GM18520 (cell line): Measurements from ENCODE around the gene SSR4.

Experiments
- ATAC-seq: cut with Tn5 transposase; IDR thresholded peaks from one replicate; pipeline ENCODE4 v1.9.1; 2021; ENCODE audit not compliant: unreplicated experiment

SSR4 gene

DNA sequence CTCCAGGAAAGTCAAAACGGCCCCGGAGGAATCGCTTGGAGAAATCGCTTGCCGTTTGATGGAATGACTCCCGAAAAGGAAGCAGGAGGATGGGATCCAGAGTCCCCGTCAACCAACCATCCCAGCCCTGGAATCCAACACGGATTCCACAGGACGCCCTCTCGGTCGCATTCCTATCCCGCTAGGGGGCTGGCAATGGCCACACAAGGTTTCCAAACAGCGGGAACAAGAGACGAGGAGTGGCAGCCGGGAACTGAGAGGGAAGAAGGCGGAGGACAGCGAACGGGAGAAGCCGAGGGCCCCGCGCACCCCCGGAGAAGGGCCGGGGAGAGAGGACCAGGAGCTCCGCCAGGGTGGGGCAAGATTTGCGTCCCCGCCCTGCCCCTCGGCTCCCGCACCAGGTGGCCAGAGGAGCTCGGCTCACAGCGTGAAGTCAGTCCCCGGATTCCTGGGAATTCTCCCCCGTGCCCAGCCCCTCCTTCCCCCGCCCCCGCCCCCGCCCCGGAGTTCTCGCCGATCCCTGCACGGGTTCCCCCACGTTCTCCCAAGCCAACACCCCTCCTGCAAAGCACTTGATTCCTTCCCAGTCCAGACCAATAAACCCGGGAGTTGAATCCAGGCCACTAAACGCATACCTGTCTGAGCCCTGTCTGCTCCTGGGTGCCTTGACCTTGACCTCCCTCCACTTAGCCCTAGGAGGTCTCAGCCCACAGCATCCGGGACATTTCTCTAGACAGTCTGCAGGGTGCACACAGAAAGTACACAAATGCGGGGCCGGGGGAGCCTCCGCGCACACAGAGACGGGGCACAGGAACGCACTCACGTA lies 34.5 kb downstream of the SSR4 start:
- no peak for ATAC-seq

DNA sequence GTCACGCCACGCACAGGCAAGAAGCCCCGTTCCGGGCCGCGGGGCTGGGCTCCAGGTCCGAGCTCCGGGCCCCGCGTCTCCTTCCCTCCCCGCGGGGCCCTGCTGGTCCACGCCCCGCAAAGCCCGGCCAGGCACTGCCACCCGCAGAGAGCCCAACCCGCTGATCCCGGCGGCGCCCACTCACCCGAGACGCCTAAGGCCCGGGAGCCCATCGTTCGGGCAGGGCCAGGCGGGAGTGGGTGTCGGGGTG lies 35.0 kb downstream of the SSR4 start:
- no peak for ATAC-seq

DNA sequence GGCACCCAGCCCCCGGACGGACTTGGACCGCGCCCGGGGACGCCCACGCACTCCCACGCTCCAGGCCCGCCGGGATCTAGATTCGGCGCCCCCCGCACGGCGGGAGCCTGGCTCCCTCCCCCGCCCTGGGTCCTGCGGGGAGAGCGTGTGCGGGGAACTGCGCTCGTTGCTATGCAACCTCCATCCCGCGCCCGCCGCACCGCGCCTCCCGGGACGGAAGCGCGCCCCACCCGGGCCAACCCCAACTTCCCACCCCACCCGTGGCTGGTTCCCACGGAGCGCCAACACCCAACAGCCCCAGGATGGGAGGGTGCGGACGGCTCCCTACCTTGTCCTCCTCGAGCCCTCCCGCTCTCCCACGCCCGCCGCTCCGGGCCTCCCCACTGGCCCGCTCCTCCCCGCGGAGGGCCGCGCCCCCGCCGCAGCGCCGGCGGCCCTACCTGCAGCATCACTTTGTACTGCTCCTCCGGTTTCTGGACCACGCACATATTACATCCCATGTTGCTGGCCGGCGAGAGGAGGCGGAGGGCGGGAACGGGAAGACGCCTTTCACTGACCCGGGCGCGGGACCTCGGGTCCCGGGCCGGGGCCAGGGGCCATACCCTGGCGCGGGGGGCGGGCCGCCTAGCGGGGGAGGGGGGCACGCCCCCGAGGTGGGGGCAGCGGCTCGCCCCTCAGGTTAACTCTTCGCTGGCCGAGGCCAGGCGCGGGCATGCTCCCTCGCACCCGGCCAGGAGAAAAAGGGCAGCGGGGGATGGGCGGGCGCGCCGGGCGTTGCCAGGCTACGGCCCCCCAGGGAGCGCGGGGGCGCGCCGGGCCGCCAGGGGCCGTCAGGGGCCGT lies 35.6 kb downstream of the SSR4 start, which contains the start of gene PDZD4:
Gene PDZD4 (minus strand): TSS at position 746 of the 841 bp plus-strand sequence. CDS start 246 bp downstream, at position 500.
- no peak for ATAC-seq

DNA sequence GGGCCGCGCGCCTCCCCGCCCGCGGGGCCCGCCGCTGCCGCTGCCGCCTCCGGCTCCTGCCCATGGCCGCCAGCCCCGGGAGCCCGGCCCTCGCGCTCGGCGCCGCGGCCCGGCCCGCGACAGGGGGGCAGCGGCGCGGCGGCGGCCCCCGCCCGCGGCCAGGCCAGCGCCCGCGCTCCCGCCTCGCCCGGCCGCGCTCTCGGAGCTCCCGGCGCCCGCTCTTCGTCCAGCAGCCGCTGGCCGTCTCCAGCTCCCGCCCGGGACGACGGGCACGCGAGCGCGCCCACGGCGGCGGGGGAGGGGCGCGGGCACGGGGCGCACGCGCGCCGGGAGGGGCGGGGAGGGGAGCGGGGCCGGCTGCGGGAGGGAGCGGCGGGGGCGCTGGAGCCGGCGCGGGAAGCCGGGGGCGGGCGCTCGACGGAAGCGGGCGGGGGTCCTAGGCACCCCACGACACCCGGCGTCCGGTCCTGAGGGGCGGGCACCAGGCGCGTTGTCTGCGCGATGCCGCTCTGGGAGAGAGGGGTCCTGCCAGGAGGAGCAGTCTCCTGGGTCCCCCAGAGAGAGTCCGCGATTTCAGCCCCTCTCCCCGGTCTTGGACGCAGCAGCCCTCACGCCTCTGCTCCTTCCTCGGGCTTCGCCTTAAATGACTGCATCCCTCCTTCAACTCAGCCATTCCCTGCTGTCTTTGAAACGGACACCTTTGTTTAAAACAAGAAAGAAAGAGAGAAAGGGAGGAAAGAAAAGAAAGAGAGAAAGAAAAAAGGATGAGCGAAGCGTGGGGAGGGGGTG lies 36.4 kb downstream of the SSR4 start:
- ATAC-seq, result no peak

DNA sequence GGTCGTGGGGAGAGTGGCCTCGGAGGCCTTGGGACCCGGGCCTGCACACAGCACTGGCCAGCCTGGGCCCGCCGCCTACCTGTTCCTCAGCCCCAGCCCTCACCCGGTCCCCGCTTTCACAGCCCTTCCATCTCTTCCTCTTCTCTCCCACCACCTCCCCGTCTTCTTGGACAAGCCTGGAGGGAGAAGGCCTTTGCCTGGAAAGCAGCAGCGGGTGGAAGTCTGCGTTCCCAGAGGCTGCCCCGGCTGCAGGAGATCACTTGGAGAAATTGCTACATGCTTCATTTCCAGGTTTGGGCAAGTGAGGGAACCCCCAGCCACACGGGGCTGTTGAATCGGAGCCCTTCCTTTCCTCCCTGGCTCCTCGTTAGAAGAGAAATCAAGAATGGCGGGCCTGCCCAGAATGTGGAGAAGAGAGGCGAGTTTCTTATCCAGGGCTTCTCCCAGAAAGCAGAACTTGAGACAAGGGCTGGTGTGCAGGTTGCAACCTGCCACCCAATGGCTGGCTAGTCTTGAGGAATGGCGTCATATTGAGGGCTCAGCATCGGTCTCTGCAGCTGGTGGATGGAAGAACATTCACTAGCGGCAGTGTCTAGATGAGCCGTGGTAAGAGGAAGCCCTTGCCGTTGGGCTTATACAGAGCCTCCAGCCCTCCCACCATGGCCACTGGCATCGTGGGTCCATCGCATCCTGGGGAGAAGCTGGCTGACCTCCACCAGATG lies 37.1 kb downstream of the SSR4 start:
- ATAC-seq, result no peak

DNA sequence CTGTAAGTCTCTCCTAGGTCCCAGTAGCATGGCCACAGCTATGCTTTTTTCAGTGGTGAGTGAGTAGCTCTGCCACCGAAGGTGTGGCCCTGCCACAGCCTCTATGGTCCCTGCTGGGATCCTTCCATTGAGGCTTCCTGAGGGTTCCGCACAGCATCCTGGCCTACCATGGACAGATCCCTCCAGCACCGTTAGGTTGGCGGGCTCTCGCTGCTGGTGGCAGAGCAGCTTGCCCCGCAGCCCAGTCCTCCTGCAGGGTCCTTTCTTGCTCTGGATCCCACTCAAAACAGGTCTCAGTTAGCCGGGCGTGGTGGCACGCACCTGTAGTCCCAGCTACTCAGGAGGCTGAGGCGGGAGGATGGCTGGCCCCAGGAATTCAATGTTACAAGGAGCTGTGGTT lies 38.3 kb downstream of the SSR4 start:
- ATAC-seq, result no peak

DNA sequence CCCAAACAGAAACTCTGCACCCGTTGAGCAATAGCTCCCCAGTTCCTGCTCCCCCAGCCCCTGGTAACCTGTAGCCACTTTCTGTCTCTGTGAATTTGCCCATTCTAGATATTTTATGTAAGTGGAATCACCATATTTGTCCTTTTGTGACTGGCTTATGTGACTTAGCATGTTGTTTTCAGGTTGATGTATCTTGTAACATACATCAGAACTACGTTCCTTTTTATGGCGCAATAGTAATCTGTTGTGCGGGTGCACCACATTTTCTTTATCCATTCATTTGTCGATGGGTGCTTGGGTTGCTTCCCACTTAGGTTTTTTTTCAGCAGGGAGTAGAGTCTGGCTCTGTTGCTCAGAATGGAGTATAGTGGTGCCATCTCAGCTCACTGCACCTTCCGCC lies 42.5 kb downstream of the SSR4 start:
- no peak for ATAC-seq

DNA sequence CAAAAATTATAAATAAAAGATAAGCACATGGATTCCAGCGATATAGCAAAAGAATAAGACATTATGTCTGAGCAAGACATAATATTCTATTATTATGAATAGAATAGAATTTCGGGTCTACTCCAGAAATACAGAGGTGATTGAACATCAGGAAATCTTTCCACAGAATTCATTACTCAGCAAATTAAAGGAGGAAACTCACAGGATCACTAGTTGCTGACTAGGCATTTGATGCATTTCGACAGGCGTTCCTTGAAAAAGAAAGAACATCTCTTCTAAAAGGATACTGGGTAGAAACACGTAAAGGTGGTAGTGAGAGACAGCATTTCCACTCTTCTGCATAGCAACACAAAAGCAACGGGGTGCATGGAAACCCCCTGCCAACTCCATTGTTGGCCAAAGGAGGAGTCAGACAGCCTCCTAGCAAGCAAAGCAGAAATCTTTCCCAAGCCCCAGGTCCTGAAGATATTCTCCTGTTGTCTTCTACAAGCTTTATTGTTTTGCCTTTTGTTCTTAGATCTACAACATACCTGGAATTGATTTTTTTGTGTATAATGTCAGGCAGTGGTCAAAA lies 50.1 kb downstream of the SSR4 start:
- no peak for ATAC-seq

DNA sequence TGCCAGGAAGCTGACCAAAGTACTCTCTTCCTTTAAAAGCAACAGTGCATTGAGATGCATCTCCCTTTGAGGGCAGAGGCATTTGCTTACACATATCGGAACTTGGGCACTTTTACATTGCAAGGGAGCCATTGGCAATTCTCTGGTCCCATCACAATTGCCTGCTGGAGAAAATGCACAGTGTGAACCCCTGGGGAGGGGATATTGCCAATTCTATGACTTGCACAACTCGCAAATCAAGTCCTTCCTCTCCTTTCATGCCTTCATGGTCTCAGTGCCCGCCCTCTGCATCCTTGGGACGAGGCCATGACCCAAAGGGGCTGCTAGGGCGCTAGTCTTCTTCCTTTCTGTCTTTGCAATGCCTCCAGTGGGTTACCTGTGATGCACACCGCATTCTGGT lies 50.7 kb downstream of the SSR4 start:
- no peak for ATAC-seq

DNA sequence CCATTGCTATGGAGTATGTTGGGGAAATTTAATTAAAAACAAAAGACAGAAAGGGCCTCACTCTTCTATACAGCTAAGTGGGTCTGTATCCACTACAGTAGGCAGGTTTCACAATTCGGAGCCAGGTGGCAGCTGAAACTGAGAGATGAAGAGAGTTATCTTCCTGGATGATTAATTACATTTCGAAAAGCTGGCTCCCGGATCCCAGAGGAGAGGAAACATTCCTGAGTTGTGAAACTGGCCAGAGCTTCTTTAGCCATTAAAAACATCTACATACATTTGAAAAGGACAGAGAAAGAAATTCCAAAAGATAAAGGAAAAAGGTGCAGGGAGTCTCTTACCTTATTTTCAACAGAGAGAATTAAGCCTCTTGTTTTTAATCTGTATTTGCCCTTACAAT lies 51.4 kb downstream of the SSR4 start:
- no peak for ATAC-seq
